ENCODE data around the gene NECTIN3. TPM values are rescaled to one million over a fixed set of nuclear protein-coding genes. Genes with fewer than 3 reads are reported as not detected.

NECTIN3 gene
- total and polyA plus RNA-seq, 2 of the 4 experiments (the other 2 are of a cell fraction) = 34.7 to 155 TPM

GRCh38 chr3:111068574-111068973 lies 3.0 kb upstream of the NECTIN3 start:
- Histone ChIP-seq H2AFZ (replicated peaks; ENCODE audit: low read length, poor library complexity) (no peak overlapping the region), H2BK5ac (ENCODE audit: low read depth, low read length, poor library complexity, severe bottlenecking) (no peak overlapping the region), H3K4me3 (ENCODE audit: insufficient read depth, low read depth, low read length) (no peak overlapping the region), H3K4me2 (ENCODE audit: low read depth, low read length) (no peak overlapping the region), H2BK15ac (ENCODE audit: low read depth, low read length) (no peak overlapping the region), H3K18ac (ENCODE audit: low read depth, low read length) (no peak overlapping the region), H2AK9ac (replicated peaks; ENCODE audit: low read depth, low read length, poor library complexity) (no peak overlapping the region), H3K23ac (ENCODE audit: low read depth, low read length) (no peak overlapping the region), H3K4ac (ENCODE audit: low read depth, low read length) (no peak overlapping the region), H4K20me1 (ENCODE audit: insufficient read depth, low read length) (peaks cover 14% of the 10 kb centered on the region), H3K56ac (ENCODE audit: extremely low read depth, insufficient read depth, low read length) (no peak overlapping the region), H3K36me3 (ENCODE audit: control insufficient read depth, insufficient read depth, low read length) (no peaks in the 10 kb centered on the region), H3K9me3 (ENCODE audit: control insufficient read depth, insufficient read depth, low read length) (no peaks in the 10 kb centered on the region), H3K9me1 (ENCODE audit: insufficient read depth, low read length) (no peaks in the 10 kb centered on the region), H3K27me3 (ENCODE audit: control insufficient read depth, insufficient read depth, low read length) (no peaks in the 10 kb centered on the region), H4K91ac (ENCODE audit: insufficient read depth, low read depth, low read length) (no peak overlapping the region), H3K27ac (ENCODE audit: insufficient read depth, low read length) (no peak overlapping the region), H2AK5ac (ENCODE audit: low read depth, low read length) (no peak overlapping the region), H3K4me1 (ENCODE audit: control insufficient read depth, insufficient read depth, low read length) (no peaks in the 10 kb centered on the region), H4K5ac (ENCODE audit: low read depth, low read length) (no peak overlapping the region), H3K9ac (ENCODE audit: low read depth, low read length) (no peak overlapping the region), H3K79me1 (ENCODE audit: low read depth in 1 of 2, low read length in 2 of 2) (peaks cover 0 to 18% of the 10 kb centered on the region in 2 experiments; a peak in 3 of 4 replicates), H2BK120ac (ENCODE audit: low read depth, low read length) (no peak overlapping the region), H4K8ac (ENCODE audit: low read depth in 2 of 2, low read length in 2 of 2) (no peak overlapping the region), H2BK20ac (ENCODE audit: low read depth, low read length) (no peak overlapping the region), H3K14ac (replicated peaks; ENCODE audit: low read depth, low read length) (no peak overlapping the region)
- whole genome bisulfite sequencing, 2 experiments (ENCODE audit: extremely low coverage in 2 of 2, insufficient read length in 1 of 2) = no CpG with 5 or more reads among the region's 1 CpG
- no TSS peak for BruUV-seq (replicated peaks)
- POLR2A ChIA-PET (ENCODE audit: unreplicated experiment) = interaction anchor here (1.2 kb wide), 1 partner anchor 255 kb away, joined by 4 read pairs; no protein-coding TSS in a partner anchor
- CTCF ChIA-PET = interaction anchor here (1.2 kb wide), 1 partner anchor 386 kb away, joined by 3 read pairs; no protein-coding TSS in a partner anchor
- in situ Hi-C loops (cut with MboI; ENCODE audit: low sequenced_read_pairs) (no loop called here), intact Hi-C loops (cut with micrococcal nuclease) (no loop called here), dilution Hi-C loops (cut with HindIII; ENCODE audit: low sequenced_read_pairs, unreplicated experiment) (no loop called here)
- no peak for DNase-seq
- no peak for TF ChIP-seq CHD1 (IDR thresholded peaks at IDR 0.05; ENCODE audit: low read depth, low read length)
- TF ChIP-seq MAFK (IDR thresholded peaks at IDR 0.05; ENCODE audit: low read depth, low read length) = no peak
- no peak for TF ChIP-seq ELK1 (IDR thresholded peaks at IDR 0.05; ENCODE audit: borderline replicate concordance, low read depth, low read length)
- TF ChIP-seq MXI1 (IDR thresholded peaks at IDR 0.05; ENCODE audit: borderline replicate concordance, low read depth, low read length) = no peak
- TF ChIP-seq FOS (IDR thresholded peaks at IDR 0.05; ENCODE audit: low read depth, low read length) = no peak
- no peak for TF ChIP-seq BHLHE40 (IDR thresholded peaks at IDR 0.05; ENCODE audit: low read depth, low read length)
- no peak for TF ChIP-seq RAD21 (IDR thresholded peaks at IDR 0.05; ENCODE audit: low read length)
- no peak for ATAC-seq (ENCODE audit: low read depth)

All from IMR-90 (cell line).